OCI-LY3 (cell line): ENCODE results near the gene TMEM123.
"Not testable (repeated sequence)": the region's sequence is repeated elsewhere in the genome, so short reads cannot be mapped to it uniquely, and the experiment has no call there.

ENCODE experiments used
- EZH2phosphoT487 ChIP-seq: fragments of 200-600 bp; shearing (Covaris generic); IDR thresholded peaks from 2 replicates; pipeline ENCODE4 v1.6.1; 2018; ENCODE audit warnings: antibody characterized with exemption, mixed run types, low read depth
- TF ChIP-seq, protein P1 (sequence below): fragments of 200-600, 300-600 bp; sonication (generic); IDR thresholded peaks from 2 replicates; pipeline ENCODE4 v1.5.1; 2014; ENCODE audit warnings: antibody characterized with exemption, low read length, low read depth

DNA sequence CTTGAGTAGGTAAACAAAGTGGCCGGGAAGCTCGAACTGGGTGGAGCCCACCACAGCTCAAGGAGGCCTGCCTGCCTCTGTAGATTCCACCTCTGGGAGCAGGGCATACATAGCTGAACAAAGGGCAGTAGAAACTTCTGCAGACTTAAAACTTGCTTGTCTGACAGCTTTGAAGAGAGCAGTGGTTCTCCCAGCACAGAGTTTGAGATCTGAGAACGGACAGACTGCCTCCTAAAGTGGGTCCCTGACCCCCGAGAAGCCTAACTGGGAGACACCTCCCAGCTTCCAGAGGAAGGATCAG lies 13.6 kb downstream of the TMEM123 start:
- TF ChIP-seq, protein P1, sequence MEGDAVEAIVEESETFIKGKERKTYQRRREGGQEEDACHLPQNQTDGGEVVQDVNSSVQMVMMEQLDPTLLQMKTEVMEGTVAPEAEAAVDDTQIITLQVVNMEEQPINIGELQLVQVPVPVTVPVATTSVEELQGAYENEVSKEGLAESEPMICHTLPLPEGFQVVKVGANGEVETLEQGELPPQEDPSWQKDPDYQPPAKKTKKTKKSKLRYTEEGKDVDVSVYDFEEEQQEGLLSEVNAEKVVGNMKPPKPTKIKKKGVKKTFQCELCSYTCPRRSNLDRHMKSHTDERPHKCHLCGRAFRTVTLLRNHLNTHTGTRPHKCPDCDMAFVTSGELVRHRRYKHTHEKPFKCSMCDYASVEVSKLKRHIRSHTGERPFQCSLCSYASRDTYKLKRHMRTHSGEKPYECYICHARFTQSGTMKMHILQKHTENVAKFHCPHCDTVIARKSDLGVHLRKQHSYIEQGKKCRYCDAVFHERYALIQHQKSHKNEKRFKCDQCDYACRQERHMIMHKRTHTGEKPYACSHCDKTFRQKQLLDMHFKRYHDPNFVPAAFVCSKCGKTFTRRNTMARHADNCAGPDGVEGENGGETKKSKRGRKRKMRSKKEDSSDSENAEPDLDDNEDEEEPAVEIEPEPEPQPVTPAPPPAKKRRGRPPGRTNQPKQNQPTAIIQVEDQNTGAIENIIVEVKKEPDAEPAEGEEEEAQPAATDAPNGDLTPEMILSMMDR = not testable (repeated sequence)
- TF ChIP-seq EZH2phosphoT487 = not testable (repeated sequence)
